Measurements from ENCODE around the gene NWD2.

Gene NWD2

DNA sequence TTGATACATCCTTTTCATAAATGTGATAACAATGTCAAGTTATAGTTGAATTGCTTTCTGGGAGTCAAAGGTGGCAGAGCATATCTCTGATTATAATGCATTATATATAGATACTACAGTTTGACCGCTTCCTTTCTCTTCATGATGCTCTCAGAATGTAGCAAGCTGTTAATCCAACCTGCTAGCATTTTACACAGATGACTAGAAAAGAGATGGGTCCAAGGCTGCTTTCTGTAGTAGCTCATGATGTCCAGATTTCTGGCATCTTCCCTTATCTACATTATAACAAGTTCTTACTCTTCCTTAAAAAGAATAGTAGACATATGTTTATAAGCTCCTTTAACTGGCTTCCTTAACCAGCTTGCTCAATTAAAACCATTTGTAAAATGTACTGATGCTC lies 192.0 kb downstream of the NWD2 start:
- ATAC-seq (no peak), DNase-seq (ENCODE audit: low spot score in 2 of 2) (no peak)
- Mint-ChIP-seq H3K36me3 (no peaks in the 10 kb centered on the region), H3K9me3 (no peaks in the 10 kb centered on the region), H3K27ac (no peak overlapping the region), H3K4me1 (no peaks in the 10 kb centered on the region), H3K4me3 (no peak overlapping the region)

DNA sequence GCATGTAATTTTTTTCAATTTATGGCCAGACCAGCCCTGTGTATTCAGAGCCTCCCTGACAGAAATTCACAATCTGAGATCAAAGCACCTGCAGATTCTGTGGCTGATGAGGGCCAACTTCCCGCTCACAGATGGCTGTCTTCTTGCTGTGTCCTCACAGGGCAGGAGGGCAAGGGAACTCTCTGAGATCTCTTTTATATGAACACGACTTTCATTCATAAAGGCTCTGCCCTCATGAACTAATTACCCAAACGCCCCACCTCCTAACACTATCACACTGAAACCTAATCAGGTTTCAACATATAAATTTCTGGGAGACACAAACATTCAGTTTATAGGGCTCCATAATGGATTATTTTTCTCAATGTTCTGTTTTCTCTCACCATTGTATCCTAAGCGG lies 192.6 kb downstream of the NWD2 start:
- ATAC-seq (no peak), DNase-seq (ENCODE audit: low spot score in 2 of 2) (no peak)
- Mint-ChIP-seq H3K9me3 (no peaks in the 10 kb centered on the region), H3K27ac (no peak overlapping the region), H3K4me3 (no peak overlapping the region), H3K4me1 (no peaks in the 10 kb centered on the region), H3K36me3 (no peaks in the 10 kb centered on the region)

DNA sequence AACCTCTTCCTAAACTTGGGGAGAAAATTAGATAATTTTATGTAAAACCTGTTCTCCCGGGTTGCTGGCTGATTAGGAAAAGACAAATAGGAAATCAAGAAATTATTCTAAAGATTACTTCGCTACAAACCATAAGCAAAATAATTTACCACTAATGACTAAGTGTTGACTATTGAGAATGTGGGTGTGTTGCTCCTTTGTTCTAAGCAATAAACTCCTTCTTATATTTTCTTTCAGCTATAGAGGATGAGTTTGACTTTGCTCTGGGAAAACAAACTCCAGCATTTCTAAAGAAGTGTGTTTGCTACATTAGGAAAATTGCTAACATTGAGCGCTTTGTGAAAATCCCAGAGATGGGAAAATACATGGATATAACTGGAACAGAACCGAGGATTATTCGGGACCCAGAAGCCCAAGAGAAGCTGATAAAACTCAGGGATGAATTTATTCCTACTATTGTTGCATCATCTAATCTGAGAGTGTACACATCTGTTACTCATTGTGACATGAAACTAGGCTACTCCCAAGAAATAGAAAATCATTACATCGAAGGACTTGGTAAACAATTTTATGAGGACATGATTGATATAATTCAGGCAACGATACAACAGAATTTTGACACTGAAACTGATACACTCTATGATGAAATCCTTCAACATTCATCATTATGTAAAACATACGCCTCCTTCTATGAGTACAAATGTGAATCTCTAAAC lies 194.2 kb downstream of the NWD2 start:
- no peak overlapping the region for H3K27ac Mint-ChIP-seq
- H3K9me3 Mint-ChIP-seq: no peaks in the 10 kb centered on the region
- H3K36me3 Mint-ChIP-seq: no peaks in the 10 kb centered on the region
- ATAC-seq: no peak
- DNase-seq (ENCODE audit: low spot score in 2 of 2): no peak
- H3K4me1 Mint-ChIP-seq: no peaks in the 10 kb centered on the region
- no peak overlapping the region for H3K4me3 Mint-ChIP-seq

DNA sequence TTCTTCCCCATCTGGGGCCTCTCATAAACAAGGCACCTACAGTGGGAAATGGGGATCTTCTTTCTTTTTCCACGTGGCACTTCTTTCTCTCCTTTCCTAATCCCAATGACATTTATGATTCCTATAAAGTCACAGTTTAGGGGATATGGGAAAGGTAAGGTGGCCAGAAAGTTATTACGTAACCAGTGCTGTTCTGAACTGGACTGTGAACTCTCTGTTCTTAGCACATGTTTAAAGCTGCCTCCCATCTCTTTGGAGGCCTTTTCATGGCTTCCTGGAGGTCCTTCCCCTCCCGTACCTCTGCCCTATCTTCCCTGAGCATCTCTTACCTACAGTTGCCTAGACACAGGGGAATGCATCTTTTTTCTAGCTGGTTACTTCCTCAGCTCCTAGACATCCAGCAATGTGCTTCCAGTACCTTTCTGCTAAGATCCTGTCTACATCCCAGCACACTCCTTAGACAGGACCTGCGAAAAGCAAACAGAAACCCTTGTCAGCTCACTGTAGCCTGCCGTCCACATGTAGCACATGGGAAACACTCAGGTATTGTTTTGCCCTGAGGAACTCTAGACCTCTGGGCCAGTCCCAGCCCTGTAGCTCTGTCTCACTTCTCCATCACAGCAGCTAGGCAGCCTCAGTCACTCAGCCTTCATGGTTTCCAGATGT lies 195.4 kb downstream of the NWD2 start:
- DNase-seq (ENCODE audit: low spot score in 2 of 2) (no peak), ATAC-seq (peak; percentile 32)
- Mint-ChIP-seq H3K4me3 (no peak overlapping the region), H3K27ac (no peak overlapping the region), H3K36me3 (no peaks in the 10 kb centered on the region), H3K9me3 (no peaks in the 10 kb centered on the region), H3K4me1 (no peaks in the 10 kb centered on the region)

DNA sequence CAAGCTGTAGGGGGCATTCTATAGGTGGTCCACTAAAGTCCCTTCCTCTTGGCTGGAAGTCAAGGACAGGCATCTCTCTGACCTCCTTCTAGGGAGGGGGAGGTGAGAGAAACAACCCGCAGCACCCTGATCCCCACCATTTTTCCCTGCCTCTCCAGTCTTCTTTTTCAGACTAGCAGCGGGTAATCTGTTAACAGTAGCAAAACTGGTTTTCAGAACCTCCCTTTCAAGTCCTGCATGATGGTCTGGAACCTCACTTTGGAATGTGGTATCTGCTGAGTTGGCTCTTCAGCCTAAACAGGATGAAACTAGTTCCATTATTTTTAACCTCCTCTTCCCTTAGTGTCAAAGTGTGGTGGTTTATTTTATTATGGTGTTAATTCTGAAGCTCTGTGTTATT lies 196.0 kb downstream of the NWD2 start:
- Mint-ChIP-seq H3K9me3 (no peaks in the 10 kb centered on the region), H3K4me3 (no peak overlapping the region), H3K27ac (no peak overlapping the region), H3K36me3 (no peaks in the 10 kb centered on the region), H3K4me1 (no peaks in the 10 kb centered on the region)
- DNase-seq (ENCODE audit: low spot score in 2 of 2) (no peak), ATAC-seq (no peak)

DNA sequence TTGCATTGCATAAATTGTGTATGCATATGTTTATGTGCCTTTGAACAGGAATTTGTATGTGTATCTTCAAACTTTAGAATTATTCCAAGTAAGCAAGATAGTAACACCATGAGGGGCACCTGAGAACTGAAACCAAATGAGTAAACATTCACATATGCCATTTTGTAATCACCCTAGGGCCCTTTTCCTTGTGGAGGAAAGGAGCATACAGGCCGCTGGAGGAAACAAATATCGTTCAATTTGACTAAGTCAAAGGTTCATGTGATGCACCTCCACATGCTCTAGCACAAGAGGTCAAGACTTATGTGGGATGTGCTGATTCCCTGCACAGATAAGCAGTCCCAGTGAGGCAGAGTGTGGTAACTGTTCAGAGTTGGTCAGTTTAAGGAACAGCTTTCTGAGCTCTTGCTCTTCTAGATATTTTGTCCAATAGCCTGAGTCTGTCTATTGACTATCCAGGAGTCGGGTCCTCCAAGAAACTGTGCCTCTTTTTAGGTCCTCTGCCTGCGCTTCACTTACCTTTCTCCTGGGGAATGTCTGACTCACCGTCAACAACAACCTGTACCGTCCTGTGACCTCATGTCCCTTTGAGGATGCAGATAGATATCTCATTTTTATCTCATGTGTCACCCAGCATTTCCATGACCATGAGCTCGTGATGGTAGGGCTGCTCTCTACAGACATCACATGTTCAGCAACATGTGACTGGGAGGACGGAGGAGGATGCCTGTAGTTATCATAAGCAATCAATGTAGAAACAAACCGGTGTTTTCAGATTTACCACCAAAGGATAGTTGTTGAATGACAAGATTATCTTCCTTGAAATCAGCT lies 196.9 kb downstream of the NWD2 start:
- Mint-ChIP-seq H3K4me1 (no peaks in the 10 kb centered on the region), H3K4me3 (no peak overlapping the region), H3K36me3 (no peaks in the 10 kb centered on the region), H3K9me3 (no peaks in the 10 kb centered on the region), H3K27ac (no peak overlapping the region)
- ATAC-seq: no peak
- DNase-seq (ENCODE audit: low spot score in 2 of 2): no peak

DNA sequence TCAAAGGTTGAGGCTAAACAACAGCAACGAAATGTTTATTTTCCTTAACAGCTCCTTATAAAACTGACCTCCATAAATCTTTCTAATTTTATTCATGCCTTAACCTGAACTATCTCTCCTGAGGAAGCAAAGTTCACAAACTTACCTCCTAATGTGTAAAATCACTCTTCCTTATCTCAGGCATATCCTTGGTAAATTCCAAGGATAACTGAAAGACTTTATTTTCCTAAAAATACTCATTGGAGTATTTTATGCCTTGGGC lies 197.4 kb downstream of the NWD2 start:
- H3K4me3 Mint-ChIP-seq: no peak overlapping the region
- H3K9me3 Mint-ChIP-seq: no peaks in the 10 kb centered on the region
- ATAC-seq: no peak
- no peak overlapping the region for H3K27ac Mint-ChIP-seq
- H3K4me1 Mint-ChIP-seq: no peaks in the 10 kb centered on the region
- no peak for DNase-seq (ENCODE audit: low spot score in 2 of 2)
- no peaks in the 10 kb centered on the region for H3K36me3 Mint-ChIP-seq

DNA sequence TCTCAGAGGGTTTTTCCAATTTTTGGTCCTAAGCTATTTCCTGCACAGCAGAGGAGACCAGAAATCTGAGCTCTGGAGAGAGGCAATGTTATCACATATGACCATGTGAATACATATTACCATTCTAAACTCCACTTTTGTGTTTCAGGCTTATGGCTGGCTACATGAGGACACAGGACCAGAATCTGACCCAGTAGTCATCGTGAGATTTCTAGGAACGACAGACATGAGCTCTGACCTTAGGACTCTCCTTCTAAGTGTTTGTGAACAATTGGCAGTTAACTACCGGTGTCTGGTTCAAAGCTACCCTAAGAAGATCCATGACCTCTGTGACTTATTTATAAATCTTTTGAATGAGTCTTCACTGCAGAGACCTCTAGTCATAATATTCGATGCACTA lies 198.6 kb downstream of the NWD2 start:
- no peak overlapping the region for H3K4me3 Mint-ChIP-seq
- DNase-seq (ENCODE audit: low spot score in 2 of 2) (no peak), ATAC-seq (no peak)
- no peaks in the 10 kb centered on the region for H3K4me1 Mint-ChIP-seq
- no peak overlapping the region for H3K27ac Mint-ChIP-seq
- H3K9me3 Mint-ChIP-seq: no peaks in the 10 kb centered on the region
- H3K36me3 Mint-ChIP-seq: no peaks in the 10 kb centered on the region

DNA sequence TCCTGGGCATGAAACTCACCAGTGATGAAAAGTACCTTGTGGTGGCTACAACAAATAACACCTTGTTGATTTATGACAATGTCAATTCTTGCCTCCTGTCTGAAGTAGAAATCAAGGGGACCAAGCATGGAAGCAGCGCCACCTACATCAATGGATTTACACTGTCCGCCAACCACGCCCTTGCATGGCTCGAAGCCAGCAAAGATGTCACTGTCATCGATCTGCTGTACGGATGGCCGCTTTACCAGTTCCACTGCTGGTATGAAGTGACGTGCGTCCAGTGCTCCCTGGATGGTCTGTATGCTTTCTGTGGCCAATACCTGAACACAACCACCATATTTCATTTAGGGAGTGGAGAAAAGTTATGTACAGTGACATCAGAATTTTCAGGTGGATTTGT lies 200.5 kb downstream of the NWD2 start:
- no peak for DNase-seq (ENCODE audit: low spot score in 2 of 2)
- H3K27ac Mint-ChIP-seq: no peak overlapping the region

DNA sequence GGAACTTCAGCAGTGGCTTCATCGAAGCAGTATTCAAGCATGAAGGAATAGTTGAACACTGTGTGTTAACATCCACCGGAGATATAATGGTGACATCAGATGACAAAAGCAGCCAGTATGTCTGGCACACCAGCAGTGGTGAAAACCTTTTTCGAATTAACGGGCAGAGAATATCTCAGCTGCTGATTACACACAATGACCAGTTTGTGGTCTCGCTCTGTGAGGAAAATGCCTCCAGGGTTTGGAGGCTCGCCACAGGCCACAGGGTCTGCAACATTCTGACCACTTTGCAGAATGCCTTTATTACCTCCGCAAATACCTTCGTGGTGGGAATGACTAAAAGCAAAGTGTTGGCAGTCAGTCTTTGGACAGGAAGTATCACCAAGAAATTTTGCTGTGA lies 201.5 kb downstream of the NWD2 start:
- DNase-seq (ENCODE audit: low spot score in 2 of 2) (no peak), ATAC-seq (no peak)
- Mint-ChIP-seq H3K9me3 (no peaks in the 10 kb centered on the region), H3K27ac (no peak overlapping the region), H3K36me3 (no peaks in the 10 kb centered on the region), H3K4me1 (no peaks in the 10 kb centered on the region), H3K4me3 (no peak overlapping the region)

More for the DNA sequence above, 200.5 kb downstream of the NWD2 start:
- no peaks in the 10 kb centered on the region for H3K9me3 Mint-ChIP-seq
- no peaks in the 10 kb centered on the region for H3K4me1 Mint-ChIP-seq
- ATAC-seq: no peak
- no peak overlapping the region for H3K4me3 Mint-ChIP-seq
- H3K36me3 Mint-ChIP-seq: no peaks in the 10 kb centered on the region

DNA sequence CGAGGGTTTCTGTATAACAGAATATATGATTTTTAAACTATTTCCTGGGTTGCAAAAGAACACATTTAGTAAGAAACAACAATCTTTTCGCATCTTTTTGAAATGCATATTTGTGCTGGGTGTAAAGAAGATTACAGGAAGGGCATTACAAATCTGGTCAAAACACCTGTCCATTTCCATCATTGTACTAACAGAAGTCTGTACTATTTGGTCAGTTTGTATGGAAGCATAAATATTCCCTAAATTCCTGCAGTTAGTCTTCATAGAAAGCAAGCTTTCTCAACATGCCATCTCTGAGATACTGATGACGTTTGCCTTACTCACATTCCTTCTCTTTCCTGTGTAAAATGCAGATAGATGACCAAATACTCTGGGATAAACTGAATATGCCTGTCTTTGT lies 203.3 kb downstream of the NWD2 start:
- no peak for DNase-seq (ENCODE audit: low spot score in 2 of 2)
- Mint-ChIP-seq H3K9me3 (no peaks in the 10 kb centered on the region), H3K4me1 (no peaks in the 10 kb centered on the region), H3K4me3 (no peak overlapping the region), H3K36me3 (no peaks in the 10 kb centered on the region), H3K27ac (no peak overlapping the region)
- ATAC-seq: no peak

DNA sequence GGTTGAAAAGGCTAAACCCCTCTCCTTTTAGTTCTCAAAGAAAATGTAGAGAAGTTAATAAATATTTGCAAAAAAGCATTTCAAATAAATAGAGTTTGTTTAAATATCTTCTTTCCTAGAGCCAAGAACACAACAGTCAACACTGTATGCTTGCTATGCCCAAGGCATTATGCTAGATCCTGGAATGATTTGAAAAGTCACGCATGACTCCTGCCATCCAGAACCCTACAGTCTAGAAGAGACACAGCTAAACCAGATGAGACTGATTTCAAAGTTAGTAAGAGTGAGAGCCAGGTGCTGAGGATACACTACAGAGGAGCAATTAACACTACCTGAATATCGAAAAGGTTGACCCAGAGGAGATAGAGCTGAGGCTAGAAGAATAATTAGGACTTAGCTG lies 205.8 kb downstream of the NWD2 start:
- no peak for ATAC-seq
- no peak for DNase-seq (ENCODE audit: low spot score in 2 of 2)
- Mint-ChIP-seq H3K27ac (no peak overlapping the region), H3K9me3 (no peaks in the 10 kb centered on the region), H3K4me3 (no peak overlapping the region), H3K4me1 (no peaks in the 10 kb centered on the region), H3K36me3 (no peaks in the 10 kb centered on the region)

DNA sequence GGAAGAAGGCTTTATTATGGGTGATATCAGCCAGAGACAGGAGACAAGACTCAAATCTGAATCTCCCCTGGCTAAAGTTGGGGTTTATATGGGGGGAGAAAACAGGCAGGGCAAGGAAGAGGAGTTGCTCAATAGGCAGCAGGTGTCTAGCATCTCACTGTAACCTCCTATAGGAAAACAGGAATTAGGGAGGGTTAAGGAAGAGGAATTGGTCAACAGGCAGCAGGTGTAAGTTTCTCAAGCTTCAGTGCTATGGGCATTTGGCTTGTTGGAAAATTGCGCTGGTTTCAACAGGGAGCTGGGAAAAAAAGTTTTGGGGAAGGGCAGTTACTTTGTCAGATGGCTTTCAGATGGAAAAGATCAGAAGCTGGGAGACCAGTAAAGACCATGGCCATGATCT lies 206.4 kb downstream of the NWD2 start:
- no peak overlapping the region for H3K27ac Mint-ChIP-seq
- H3K9me3 Mint-ChIP-seq: no peaks in the 10 kb centered on the region
- H3K4me3 Mint-ChIP-seq: no peak overlapping the region
- DNase-seq (ENCODE audit: low spot score in 2 of 2) (no peak), ATAC-seq (no peak)
- H3K4me1 Mint-ChIP-seq: no peaks in the 10 kb centered on the region
- H3K36me3 Mint-ChIP-seq: no peaks in the 10 kb centered on the region

DNA sequence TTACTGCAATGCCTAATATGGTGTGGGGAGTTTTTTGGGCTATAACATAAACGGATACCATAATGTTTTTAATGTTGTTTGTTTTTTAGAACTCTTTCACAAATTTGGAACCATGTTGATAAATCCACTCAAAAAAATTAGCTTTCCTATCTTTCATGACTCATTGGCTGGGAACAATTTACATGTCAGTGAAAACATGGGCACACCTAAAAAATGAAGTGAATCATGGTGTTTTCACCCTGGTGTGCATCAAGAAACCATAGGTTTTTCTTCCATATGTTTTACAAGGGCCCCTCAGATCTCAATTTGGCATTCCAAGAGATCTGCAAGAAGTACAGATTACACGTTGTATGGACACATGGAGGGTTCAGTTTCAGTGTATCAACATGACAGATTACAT lies 207.1 kb downstream of the NWD2 start:
- ATAC-seq: no peak
- no peaks in the 10 kb centered on the region for H3K9me3 Mint-ChIP-seq
- H3K36me3 Mint-ChIP-seq: no peaks in the 10 kb centered on the region
- no peak for DNase-seq (ENCODE audit: low spot score in 2 of 2)
- no peak overlapping the region for H3K4me3 Mint-ChIP-seq
- H3K27ac Mint-ChIP-seq: no peak overlapping the region
- H3K4me1 Mint-ChIP-seq: no peaks in the 10 kb centered on the region

DNA sequence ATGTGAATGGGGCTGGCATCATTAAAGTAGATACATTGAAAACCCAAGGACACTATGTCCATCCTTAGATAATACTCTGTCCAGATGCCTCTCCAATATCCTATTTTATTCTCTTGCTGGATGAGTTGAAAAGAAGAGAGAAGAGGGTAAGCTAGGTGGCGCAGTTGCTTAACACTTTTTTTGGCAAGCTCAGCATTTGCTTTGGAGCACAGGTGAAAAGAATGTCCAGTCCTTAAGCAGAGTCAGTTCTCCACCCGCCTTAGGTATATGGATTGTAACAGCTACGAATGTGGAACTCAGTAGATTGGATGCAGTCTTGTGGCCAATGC lies 208.4 kb downstream of the NWD2 start:
- DNase-seq (ENCODE audit: low spot score in 2 of 2) (peak in 1 of 2 donors; percentile 55), ATAC-seq (peak; percentile 57)
- no peaks in the 10 kb centered on the region for H3K36me3 Mint-ChIP-seq
- no peaks in the 10 kb centered on the region for H3K9me3 Mint-ChIP-seq
- no peaks in the 10 kb centered on the region for H3K4me1 Mint-ChIP-seq
- peak overlapping the region; percentile 20 for H3K4me3 Mint-ChIP-seq
- no peak overlapping the region for H3K27ac Mint-ChIP-seq
